ENCODE measurements around the gene CAMKK2.

- no peak for TF ChIP-seq EZH2phosphoT487 (IDR thresholded peaks at IDR 0.05; ENCODE audit: insufficient read depth, low read depth)
- TF ChIP-seq EZH2 (IDR thresholded peaks at IDR 0.05; ENCODE audit: insufficient read depth, poor library complexity, severe bottlenecking): no peak
Observed at GRCh38 chr12:121188227-121188626, 108.3 kb downstream of the CAMKK2 start.
